Calu3 (cell line): ENCODE data around the gene LIMCH1. TPM values are rescaled to one million over a fixed set of nuclear protein-coding genes. Genes with fewer than 3 reads are reported as not detected.
A peak's percentile ranks its signal among the peaks of the same experiment; 100 is the strongest.

Experiments used
- BruUV-seq: library from RNA; stranded (reverse); fragments of 400-500 nt; replicated peaks from 2 replicates; lab custom pipeline; 2021; lab: Mats Ljungman, UMichigan
- CTCF ChIA-PET: fragments of 300-600 bp; sonication (Branson Sonifier 250); formaldehyde crosslinking; loops from one replicate; lab custom pipeline; 2022; ENCODE audit warnings: antibody characterized with exemption; lab: Charles Lee
- DNase-seq: peaks from one replicate; pipeline ENCODE4 v3.0.0; 2022
- H3K27ac Mint-ChIP-seq: one replicate; pipeline ENCODE4 v1.8.0; 2022; ENCODE audit warnings: mixed read lengths; ENCODE audit not compliant: unreplicated experiment
- H3K27me3 Mint-ChIP-seq: one replicate; pipeline ENCODE4 v1.8.0; 2022; ENCODE audit warnings: mixed read lengths; ENCODE audit not compliant: unreplicated experiment
- H3K36me3 Mint-ChIP-seq: one replicate; pipeline ENCODE4 v1.8.0; 2022; ENCODE audit warnings: mild to moderate bottlenecking, moderate library complexity, mixed read lengths; ENCODE audit not compliant: insufficient read depth, unreplicated experiment
- H3K4me1 Mint-ChIP-seq: one replicate; pipeline ENCODE4 v1.8.0; 2022; ENCODE audit warnings: mild to moderate bottlenecking, low read depth, mixed read lengths; ENCODE audit not compliant: unreplicated experiment
- H3K4me3 Mint-ChIP-seq: one replicate; pipeline ENCODE4 v1.8.0; 2022; ENCODE audit warnings: mild to moderate bottlenecking, low read depth, moderate library complexity, mixed read lengths; ENCODE audit not compliant: unreplicated experiment
- H3K9me3 Mint-ChIP-seq: one replicate; pipeline ENCODE4 v1.8.0; 2022; ENCODE audit warnings: low read depth, mixed read lengths; ENCODE audit not compliant: unreplicated experiment
- CTCF ChIP-seq: fragments of 200-600 bp; IDR thresholded peaks from one replicate; pipeline ENCODE4 v1.8.0; 2022; ENCODE audit warnings: antibody characterized with exemption; ENCODE audit not compliant: unreplicated experiment
- intact Hi-C: fragments of 100-400 bp; cut with micrococcal nuclease; formaldehyde crosslinking; loops from one replicate; pipeline ENCODE4 v1.10.0; 2022; ENCODE audit not compliant: unreplicated experiment
- total RNA-seq: library from RNA; stranded (reverse); gene quantifications from 2 replicates; pipeline ENCODE4 v1.2.3, GENCODE V29; 2022

Gene LIMCH1
- total RNA-seq, 1 experiment from 2014 or later = 78.7 TPM

GRCh38 chr4:41504167-41504818 is 33.7 kb upstream of the LIMCH1 start:
- H3K9me3 Mint-ChIP-seq = no peaks in the 10 kb centered on the region
- no peak for DNase-seq
- intact Hi-C loops = loop anchor here (2.0 kb wide), 1 partner anchor 141 kb away; no protein-coding TSS in a partner anchor
- no peak overlapping the region for H3K4me3 Mint-ChIP-seq
- H3K27ac Mint-ChIP-seq = no peak overlapping the region
- H3K36me3 Mint-ChIP-seq = peaks cover 32% of the 10 kb centered on the region
- CTCF ChIA-PET = no interaction called here
- no peaks in the 10 kb centered on the region for H3K27me3 Mint-ChIP-seq
- no peak for TF ChIP-seq CTCF
- H3K4me1 Mint-ChIP-seq = peaks cover 50% of the 10 kb centered on the region
- no TSS peak for BruUV-seq

GRCh38 chr4:41505161-41505661 is 32.7 kb upstream of the LIMCH1 start:
- DNase-seq = peak; percentile 39
- no peaks in the 10 kb centered on the region for H3K27me3 Mint-ChIP-seq
- H3K9me3 Mint-ChIP-seq = no peaks in the 10 kb centered on the region
- intact Hi-C loops = loop anchor here (2.0 to 5.0 kb wide), 4 partner anchors 107 to 223 kb away; no protein-coding TSS in a partner anchor
- peak overlapping the region; percentile 91 for H3K27ac Mint-ChIP-seq
- H3K4me3 Mint-ChIP-seq = no peak overlapping the region
- no peak for TF ChIP-seq CTCF
- no TSS peak for BruUV-seq
- peaks cover 32% of the 10 kb centered on the region for H3K36me3 Mint-ChIP-seq
- H3K4me1 Mint-ChIP-seq = peaks cover 50% of the 10 kb centered on the region
- CTCF ChIA-PET = no interaction called here

- Mint-ChIP-seq H3K9me3 (no peaks in the 10 kb centered on the region), H3K36me3 (peaks cover 28% of the 10 kb centered on the region), H3K4me1 (peaks cover 50% of the 10 kb centered on the region), H3K4me3 (peak overlapping the region; percentile 42), H3K27ac (peak overlapping the region; percentile 91), H3K27me3 (no peaks in the 10 kb centered on the region)
- intact Hi-C loops = loop anchor here (2.0 to 5.0 kb wide), 4 partner anchors 63 to 224 kb away; no protein-coding TSS in a partner anchor
- DNase-seq = peak; percentile 54
- CTCF ChIA-PET = interaction anchor here (0.7 to 1.0 kb wide), 3 partner anchors 24 to 225 kb away, joined by 3 to 4 read pairs (median 3); no protein-coding TSS in a partner anchor
- no TSS peak for BruUV-seq
- TF ChIP-seq CTCF = no peak
Observed at GRCh38 chr4:41506130-41506529, 31.8 kb upstream of the LIMCH1 start.

- Mint-ChIP-seq H3K27ac (peak overlapping the region; percentile 46), H3K27me3 (no peaks in the 10 kb centered on the region), H3K4me1 (peaks cover 50% of the 10 kb centered on the region), H3K4me3 (no peak overlapping the region), H3K9me3 (no peaks in the 10 kb centered on the region), H3K36me3 (peaks cover 28% of the 10 kb centered on the region)
- CTCF ChIA-PET = no interaction called here
- peak; percentile 7 for DNase-seq
- no TSS peak for BruUV-seq
- intact Hi-C loops = loop anchor here (2.0 to 5.0 kb wide), 4 partner anchors 65 to 225 kb away; no protein-coding TSS in a partner anchor
- TF ChIP-seq CTCF = no peak
Observed at GRCh38 chr4:41507291-41507947, 30.5 kb upstream of the LIMCH1 start.
